SK-N-MC (cell line): ENCODE results near the gene GABRA5.

Experiments used
- EZH2 ChIP-seq: fragments of 200-600 bp; sonication (generic); IDR thresholded peaks from one replicate; pipeline ENCODE4 v1.6.1; 2017; ENCODE audit warnings: antibody characterized with exemption
- POLR2AphosphoS5 ChIP-seq: IDR thresholded peaks from 2 replicates; pipeline ENCODE4 v1.6.1; 2012; ENCODE audit warnings: mild to moderate bottlenecking, low read depth, low read length, borderline replicate concordance

DNA sequence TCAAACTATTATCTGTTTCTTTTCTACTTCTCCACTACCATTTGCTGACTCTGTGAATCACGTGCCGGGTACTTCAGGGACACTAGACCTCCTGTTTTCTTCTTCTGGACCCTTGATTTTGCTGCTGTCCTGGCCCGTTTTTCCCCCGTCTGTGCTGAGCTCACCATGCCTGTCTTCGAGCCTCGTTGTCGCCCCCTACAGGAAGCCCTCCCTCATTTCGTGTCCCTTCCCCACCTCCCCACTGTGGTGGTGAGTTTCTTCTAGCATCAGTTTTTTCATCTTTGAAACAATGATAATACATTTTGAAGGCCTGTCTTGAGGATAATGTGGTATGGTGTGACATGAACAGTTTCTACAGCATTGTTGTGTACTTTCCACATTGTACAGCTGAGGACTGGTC lies 117.0 kb downstream of the GABRA5 start:
- TF ChIP-seq EZH2 (no peak), POLR2AphosphoS5 (no peak)
